ENCODE results near the gene ZFX.

DNA sequence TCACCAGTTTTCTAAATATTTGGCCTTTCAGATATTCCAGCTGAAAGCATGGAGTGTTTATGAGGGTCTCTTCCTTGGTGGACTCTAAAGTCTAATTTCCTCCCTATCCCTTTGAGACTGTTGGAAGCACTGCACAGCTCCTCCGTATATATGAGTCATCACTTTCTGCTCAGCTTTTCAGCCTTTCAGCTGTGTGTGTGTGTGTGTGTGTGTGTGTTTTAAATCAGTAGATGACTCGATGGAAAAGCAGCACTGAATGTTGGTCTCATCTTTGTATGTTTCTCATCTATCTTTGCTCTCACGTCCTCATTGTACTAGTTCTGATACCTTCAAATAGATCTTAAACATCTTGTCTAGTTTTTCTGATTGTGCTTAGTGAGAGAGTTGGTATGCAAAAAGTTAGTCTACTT is 81.6 kb downstream of the ZFX start:
- TF ChIP-seq POLR2A (IDR thresholded peaks at IDR 0.05) (no peak), POLR2AphosphoS5 (IDR thresholded peaks at IDR 0.05) (no peak)

Data from suprapubic skin (tissue), 4 donors.